Hepatocyte (in vitro differentiated cells): ENCODE results near the gene ACSS3. TPM values are rescaled to one million over a fixed set of nuclear protein-coding genes. Genes with fewer than 3 reads are reported as not detected.

Experiments used
- DNase-seq: peaks from one replicate; pipeline ENCODE4 v3.0.0-alpha.2; 2016; ENCODE audit warnings: low spot score
- H2AFZ ChIP-seq: fragments of 200-600 bp; sonication (generic); 2 replicates; pipeline ENCODE4 v1.6.0; 2016; ENCODE audit warnings: antibody characterized with exemption, mild to moderate bottlenecking
- H3K27ac ChIP-seq: fragments of 200-600 bp; sonication (generic); 2 replicates; pipeline ENCODE4 v1.5.1; 2016; ENCODE audit warnings: mild to moderate bottlenecking
- H3K27me3 ChIP-seq: fragments of 200-600 bp; sonication (generic); 2 replicates; pipeline ENCODE4 v1.6.1; 2016
- H3K36me3 ChIP-seq: fragments of 200-600 bp; sonication (generic); replicated peaks from 2 replicates; pipeline ENCODE4 v1.5.1; 2016; ENCODE audit warnings: low read depth; ENCODE audit not compliant: insufficient read depth
- H3K4me1 ChIP-seq: fragments of 200-600 bp; sonication (generic); 2 replicates; pipeline ENCODE4 v1.5.1; 2016; ENCODE audit warnings: mild to moderate bottlenecking, moderate library complexity; ENCODE audit not compliant: insufficient read depth
- H3K4me2 ChIP-seq: fragments of 200-600 bp; sonication (generic); 2 replicates; pipeline ENCODE4 v1.6.0; 2016
- H3K4me3 ChIP-seq: fragments of 200-600 bp; sonication (generic); 2 replicates; pipeline ENCODE4 v1.5.1; 2016; ENCODE audit warnings: mild to moderate bottlenecking
- H3K79me2 ChIP-seq: fragments of 200-600 bp; sonication (generic); 2 replicates; pipeline ENCODE4 v1.6.0; 2017; ENCODE audit warnings: mild to moderate bottlenecking
- H3K9me2 ChIP-seq: fragments of 200-600 bp; sonication (generic); replicated peaks from 2 replicates; pipeline ENCODE4 v1.6.0; 2017; ENCODE audit warnings: mild to moderate bottlenecking; ENCODE audit not compliant: insufficient read depth
- H3K9me3 ChIP-seq: fragments of 200-600 bp; sonication (generic); 2 replicates; pipeline ENCODE4 v1.5.1; 2016; ENCODE audit warnings: low read depth, mild to moderate bottlenecking
- H4K20me1 ChIP-seq: fragments of 200-600 bp; sonication (generic); 2 replicates; pipeline ENCODE4 v1.6.0; 2016; ENCODE audit warnings: mild to moderate bottlenecking; ENCODE audit not compliant: insufficient read depth, poor library complexity, severe bottlenecking
- CTCF ChIP-seq: fragments of 200-600 bp; sonication (generic); IDR thresholded peaks from 2 replicates; pipeline ENCODE4 v1.5.1; 2016; ENCODE audit warnings: antibody characterized with exemption, mild to moderate bottlenecking; ENCODE audit not compliant: poor library complexity
- EZH2 ChIP-seq: fragments of 200-600 bp; sonication (generic); IDR thresholded peaks from 2 replicates; pipeline ENCODE4 v1.6.1; 2016; ENCODE audit warnings: antibody characterized with exemption, mild to moderate bottlenecking, borderline replicate concordance
- EZH2phosphoT487 ChIP-seq: fragments of 200-600 bp; sonication (generic); IDR thresholded peaks from one replicate; pipeline ENCODE4 v1.6.1; 2018; ENCODE audit warnings: antibody characterized with exemption, mild to moderate bottlenecking, low read depth, moderate library complexity; ENCODE audit not compliant: unreplicated experiment, severe bottlenecking
- WGBS: methylation state at CpG from one replicate; pipeline ENCODE4 v1.1.6; 2016; ENCODE audit warnings: low lambda C conversion rate; ENCODE audit errors: missing lambda C conversion rate; 5-methylcytosine and 5-hydroxymethylcytosine counted together
- polyA plus RNA-seq: library from polyadenylated mRNA; unstranded; fragments of >200 nt; fragmentation: Nextera tagmentation; extraction: Ambion mirVana; gene quantifications from 2 replicates; pipeline ENCODE4 v1.2.1, GENCODE V29; 2016
- total RNA-seq: library from RNA; depleted of rRNA; stranded (reverse); fragments of >200 nt; gene quantifications from 2 replicates; pipeline ENCODE4 v1.2.3, GENCODE V29; 2014

Gene ACSS3
- total and polyA plus RNA-seq, 2 experiments from 2014 or later, result 8.5 to 31.4 TPM

- Histone ChIP-seq H3K9me2 (no peaks in the 10 kb centered on the region), H3K27me3 (no peaks in the 10 kb centered on the region), H3K27ac (no peak overlapping the region), H3K4me1 (no peaks in the 10 kb centered on the region), H3K36me3 (no peaks in the 10 kb centered on the region), H3K4me2 (no peak overlapping the region), H3K9me3 (no peaks in the 10 kb centered on the region), H3K79me2 (no peaks in the 10 kb centered on the region), H2AFZ (no peak overlapping the region), H3K4me3 (no peak overlapping the region), H4K20me1 (no peaks in the 10 kb centered on the region)
- WGBS, result 93% methylated on average over 2 of the region's 2 CpGs
- DNase-seq, result no peak
- TF ChIP-seq CTCF (no peak), EZH2phosphoT487 (no peak), EZH2 (no peak)
These were observed 88.9 kb downstream of the ACSS3 start for GRCh38 chr12:81166790-81167189.

GRCh38 chr12:81167694-81168093 is 89.8 kb downstream of the ACSS3 start:
- Histone ChIP-seq H3K27ac (no peak overlapping the region), H3K9me3 (no peaks in the 10 kb centered on the region), H4K20me1 (no peaks in the 10 kb centered on the region), H3K4me1 (no peaks in the 10 kb centered on the region), H3K4me3 (no peak overlapping the region), H3K4me2 (no peak overlapping the region), H2AFZ (no peak overlapping the region), H3K79me2 (no peaks in the 10 kb centered on the region), H3K9me2 (no peaks in the 10 kb centered on the region), H3K27me3 (no peaks in the 10 kb centered on the region), H3K36me3 (no peaks in the 10 kb centered on the region)
- TF ChIP-seq EZH2phosphoT487, result no peak
- no peak for TF ChIP-seq CTCF
- no peak for TF ChIP-seq EZH2
- WGBS, result 62% methylated on average over 1 of the region's 1 CpG
- no peak for DNase-seq

GRCh38 chr12:81168445-81168844 is 90.6 kb downstream of the ACSS3 start:
- H3K9me2 ChIP-seq, result no peaks in the 10 kb centered on the region
- WGBS, result 91% methylated on average over 3 of the region's 3 CpGs
- no peak overlapping the region for H3K27ac ChIP-seq
- no peak overlapping the region for H3K4me3 ChIP-seq
- H3K9me3 ChIP-seq, result no peaks in the 10 kb centered on the region
- no peaks in the 10 kb centered on the region for H3K4me1 ChIP-seq
- H3K4me2 ChIP-seq, result no peak overlapping the region
- no peak for DNase-seq
- no peak for TF ChIP-seq CTCF
- no peak for TF ChIP-seq EZH2
- no peak for TF ChIP-seq EZH2phosphoT487
- H3K79me2 ChIP-seq, result no peaks in the 10 kb centered on the region
- H2AFZ ChIP-seq, result no peak overlapping the region
- H3K36me3 ChIP-seq, result no peaks in the 10 kb centered on the region
- no peaks in the 10 kb centered on the region for H4K20me1 ChIP-seq
- no peaks in the 10 kb centered on the region for H3K27me3 ChIP-seq

GRCh38 chr12:81170072-81170471 is 92.2 kb downstream of the ACSS3 start:
- H3K36me3 ChIP-seq, result no peaks in the 10 kb centered on the region
- H4K20me1 ChIP-seq, result no peaks in the 10 kb centered on the region
- no peaks in the 10 kb centered on the region for H3K79me2 ChIP-seq
- no peaks in the 10 kb centered on the region for H3K4me1 ChIP-seq
- no peaks in the 10 kb centered on the region for H3K27me3 ChIP-seq
- no peaks in the 10 kb centered on the region for H3K9me3 ChIP-seq
- DNase-seq, result no peak
- H3K4me2 ChIP-seq, result no peak overlapping the region
- no peaks in the 10 kb centered on the region for H3K9me2 ChIP-seq
- no peak overlapping the region for H2AFZ ChIP-seq
- TF ChIP-seq CTCF (no peak), EZH2phosphoT487 (no peak), EZH2 (no peak)
- no peak overlapping the region for H3K4me3 ChIP-seq
- H3K27ac ChIP-seq, result no peak overlapping the region
